ENCODE measurements around the gene FBN1.

The FBN1 gene

DNA sequence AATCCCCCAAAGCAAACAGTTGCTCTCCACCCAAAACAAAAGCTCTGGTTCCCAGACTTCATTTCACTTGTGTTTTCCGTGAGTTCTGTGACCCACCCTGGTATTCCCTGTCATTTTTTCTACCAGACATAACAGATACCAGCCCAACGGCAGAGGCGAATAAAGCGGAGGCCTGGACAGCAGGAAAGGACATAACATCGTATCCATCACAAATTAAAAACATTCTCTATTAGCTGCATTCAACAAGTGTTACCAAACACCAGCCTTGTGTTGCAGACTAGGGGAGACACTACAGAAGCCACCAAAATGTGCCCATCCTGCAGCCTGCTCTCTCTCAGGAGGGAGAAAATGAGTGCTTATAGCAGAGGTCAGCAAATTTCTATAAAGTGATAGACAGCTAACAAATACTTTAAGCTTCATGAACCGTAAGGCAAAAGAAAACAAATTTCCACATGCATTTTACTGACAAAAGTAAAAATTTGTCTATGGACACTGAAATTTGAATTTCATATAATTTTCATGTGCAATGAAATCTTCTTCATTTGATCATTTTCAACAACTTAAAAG lies 7.1 kb upstream of the FBN1 start:
- DNase-seq (ENCODE audit: low read depth): no peak

DNA sequence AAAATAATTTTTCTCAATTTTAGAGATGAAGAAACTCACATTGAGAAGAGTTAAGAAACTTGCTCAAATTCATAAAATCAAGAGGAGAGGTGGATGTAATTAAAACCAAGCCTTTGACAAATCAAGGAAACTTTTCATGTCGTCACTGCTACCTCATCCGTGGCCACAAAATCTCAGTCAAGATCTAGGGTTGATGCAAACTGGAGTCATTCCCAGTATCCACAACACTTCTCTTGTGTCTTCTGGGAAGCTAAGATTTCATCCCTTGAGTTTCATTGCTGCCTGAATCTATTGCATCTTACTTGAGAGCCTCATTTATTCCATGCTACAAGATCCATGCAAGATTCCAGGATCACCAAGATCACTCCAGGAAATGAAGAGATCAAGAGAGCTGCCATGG lies 5.4 kb upstream of the FBN1 start:
- DNase-seq (ENCODE audit: low read depth): no peak

DNA sequence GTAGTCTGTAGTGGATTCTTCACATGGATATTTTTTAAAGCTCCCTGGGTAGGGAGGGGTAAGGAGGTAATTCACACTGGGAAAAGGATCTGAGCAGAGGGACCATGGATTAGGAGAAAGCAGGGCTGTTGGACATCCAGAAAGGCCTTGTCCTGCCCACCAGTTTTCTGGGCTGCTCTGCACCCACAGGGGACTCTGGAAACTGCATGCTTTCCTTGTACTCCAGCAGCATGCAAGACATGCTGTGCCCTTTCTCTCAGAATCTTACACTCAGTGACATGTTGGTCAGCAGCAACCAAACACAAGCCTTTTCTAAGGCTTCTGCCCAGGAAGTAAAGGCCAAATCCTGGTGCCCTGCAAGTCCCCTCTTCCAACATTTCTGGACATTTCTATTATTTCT lies 2.5 kb upstream of the FBN1 start:
- no peak for DNase-seq (ENCODE audit: low read depth)

GRCh38 chr15:48646331-48646730 lies 822 bp upstream of the FBN1 start:
- DNase-seq (ENCODE audit: low read depth): no peak

- no peak for DNase-seq (ENCODE audit: low read depth)
These were observed 517 bp downstream of the FBN1 start for GRCh38 chr15:48644827-48645557.

DNA sequence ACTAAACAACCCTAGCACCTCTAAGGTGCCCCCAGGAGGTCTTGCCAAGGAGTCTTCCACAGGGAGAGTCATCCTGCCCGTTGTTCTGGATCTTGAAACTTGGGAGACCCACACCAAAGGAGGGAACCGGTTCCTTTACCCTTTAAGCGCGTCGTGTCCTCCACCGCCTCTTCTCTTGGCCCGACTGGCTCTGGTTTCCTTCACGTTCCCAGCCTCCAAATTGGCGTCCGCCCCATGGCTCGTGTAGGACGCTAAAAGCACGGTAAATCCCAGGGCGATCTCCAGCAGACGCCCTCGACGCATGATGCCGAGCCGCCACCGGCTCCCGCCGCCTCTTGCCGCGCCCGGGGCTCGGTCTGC lies 1.1 kb downstream of the FBN1 start:
- no peak for DNase-seq (ENCODE audit: low read depth)

DNA sequence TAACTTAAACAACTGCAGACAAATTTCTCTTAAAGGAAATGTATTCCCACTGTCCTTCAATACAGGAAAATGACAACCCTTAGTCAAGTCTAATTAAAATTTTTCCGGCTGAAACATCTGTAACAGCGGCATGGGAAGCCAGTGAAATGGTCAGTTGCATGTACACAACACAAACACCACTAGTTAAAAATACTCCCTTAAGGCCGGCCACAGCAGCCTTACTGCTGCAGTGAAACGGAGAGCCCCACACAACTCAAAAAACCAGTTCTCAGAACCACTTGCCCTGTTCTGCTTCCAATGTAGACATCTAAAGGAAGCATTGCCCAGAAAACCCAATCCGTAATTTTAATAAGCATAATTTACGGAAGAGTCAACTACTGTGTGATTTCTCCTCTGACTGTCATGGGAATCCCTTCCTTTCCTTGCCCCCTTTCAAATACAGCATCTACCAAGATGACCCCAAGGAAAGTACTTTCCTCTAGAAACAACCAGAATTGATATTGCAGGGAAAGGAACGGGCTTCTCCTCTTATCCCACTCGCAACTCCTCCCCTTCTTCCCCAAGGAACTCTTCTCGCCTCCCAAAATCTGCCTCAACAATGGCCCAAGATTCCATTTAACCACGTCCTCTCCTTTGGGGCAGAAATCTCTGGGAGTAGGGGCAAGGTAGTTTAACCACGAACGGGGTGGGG lies 1.6 kb downstream of the FBN1 start:
- DNase-seq (ENCODE audit: low read depth): no peak

DNA sequence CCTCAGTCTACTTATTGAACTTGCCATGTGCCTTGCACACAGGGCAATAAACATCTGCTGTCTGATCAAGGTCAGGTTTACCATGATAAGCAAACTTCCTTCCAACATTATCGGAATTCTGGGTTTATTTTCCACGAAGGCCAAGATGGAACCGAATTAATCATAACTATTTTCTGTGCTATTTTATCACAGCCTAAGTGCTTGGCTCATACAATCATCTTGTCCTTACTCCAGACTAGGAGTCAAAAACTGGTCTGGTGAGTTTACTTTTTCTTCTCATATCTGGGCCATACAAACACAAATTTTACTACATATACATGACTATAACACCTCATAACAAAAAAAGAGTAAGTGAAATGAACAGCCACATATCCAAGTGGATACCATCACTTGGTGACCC lies 2.3 kb downstream of the FBN1 start:
- no peak for DNase-seq (ENCODE audit: low read depth)

DNA sequence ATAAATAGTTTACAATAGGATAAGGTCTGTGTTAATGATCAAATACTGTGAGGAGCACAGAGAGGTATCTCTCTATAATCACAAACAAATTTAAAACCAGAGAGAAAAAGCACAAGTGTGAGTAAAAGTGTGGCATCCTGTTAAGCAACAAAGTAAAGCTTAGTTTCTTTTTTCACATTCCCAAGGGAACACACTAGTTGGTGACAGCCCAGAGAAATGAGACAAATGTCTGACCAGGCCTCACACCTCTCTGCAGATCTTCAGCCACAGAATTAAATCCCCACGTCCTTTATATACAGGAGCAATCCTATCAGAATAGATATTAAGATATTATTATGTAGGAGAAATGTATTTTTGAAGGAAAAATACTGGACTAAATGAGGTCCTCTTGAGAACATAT lies 2.7 kb downstream of the FBN1 start:
- DNase-seq (ENCODE audit: low read depth): no peak

DNA sequence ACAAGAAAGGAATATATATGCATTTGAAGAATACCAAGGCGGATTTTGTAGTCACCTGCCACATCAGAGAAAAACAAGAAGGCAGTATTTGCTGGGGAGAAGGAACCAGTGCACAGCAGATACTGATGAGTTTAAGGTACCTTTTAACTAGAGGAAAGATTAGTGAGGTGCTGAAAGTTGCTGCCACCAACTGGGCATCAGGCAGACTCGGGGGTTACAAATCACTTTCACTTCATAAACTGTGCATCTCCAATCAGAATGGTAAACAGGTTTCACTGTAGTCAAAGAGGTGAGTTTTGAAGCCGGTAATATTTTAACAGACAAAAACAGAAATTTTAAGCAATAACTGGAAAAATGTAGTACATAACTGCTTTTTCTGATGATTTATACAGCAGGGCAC lies 4.1 kb downstream of the FBN1 start:
- DNase-seq (ENCODE audit: low read depth): no peak

GRCh38 chr15:48638963-48639362 lies 6.5 kb downstream of the FBN1 start:
- no peak for DNase-seq (ENCODE audit: low read depth)

- no peak for DNase-seq (ENCODE audit: low read depth)
These were observed 7.9 kb downstream of the FBN1 start for GRCh38 chr15:48637639-48638038.

GRCh38 chr15:48636511-48636910 lies 9.0 kb downstream of the FBN1 start:
- DNase-seq (ENCODE audit: low read depth): no peak

DNA sequence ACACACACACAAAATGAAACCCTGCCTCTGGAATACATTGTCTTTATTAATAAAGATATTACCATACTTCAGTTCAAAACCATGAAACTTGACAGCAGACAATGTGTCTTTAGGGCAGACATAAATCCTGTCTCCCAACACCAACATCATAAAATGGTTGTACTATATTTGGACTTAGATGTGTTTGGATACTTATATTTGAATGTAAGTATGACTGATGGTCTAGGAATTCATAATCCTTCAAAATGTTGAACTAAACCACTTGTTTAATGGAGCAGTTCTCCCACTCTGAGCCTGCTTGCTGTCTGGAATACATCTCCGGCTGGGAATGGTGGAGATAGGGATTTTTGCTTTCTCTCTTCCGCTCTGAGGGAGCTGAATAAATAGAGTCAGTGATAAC lies 10.6 kb downstream of the FBN1 start:
- DNase-seq (ENCODE audit: low read depth): no peak

DNA sequence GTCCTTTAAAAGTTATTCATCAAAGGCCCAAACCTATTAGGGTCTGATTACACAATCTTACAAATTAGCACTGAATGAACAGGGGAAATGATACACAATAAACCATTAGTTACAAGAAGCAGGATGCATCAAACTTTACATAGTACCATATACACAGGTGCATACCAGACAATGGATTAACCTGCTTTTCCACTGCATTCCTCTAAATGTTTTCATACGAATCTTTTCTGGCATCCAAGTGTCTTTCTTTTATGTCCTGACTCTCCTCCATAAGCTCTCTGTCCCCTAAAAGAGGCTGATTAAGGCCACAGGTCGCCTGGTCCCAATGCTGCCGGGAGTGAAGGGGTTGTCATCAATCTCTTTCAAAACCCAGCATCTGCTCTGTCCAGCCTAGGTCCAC lies 11.4 kb downstream of the FBN1 start:
- no peak for DNase-seq (ENCODE audit: low read depth)

- DNase-seq (ENCODE audit: low read depth): no peak
These were observed 12.9 kb downstream of the FBN1 start for GRCh38 chr15:48632651-48633050.

DNA sequence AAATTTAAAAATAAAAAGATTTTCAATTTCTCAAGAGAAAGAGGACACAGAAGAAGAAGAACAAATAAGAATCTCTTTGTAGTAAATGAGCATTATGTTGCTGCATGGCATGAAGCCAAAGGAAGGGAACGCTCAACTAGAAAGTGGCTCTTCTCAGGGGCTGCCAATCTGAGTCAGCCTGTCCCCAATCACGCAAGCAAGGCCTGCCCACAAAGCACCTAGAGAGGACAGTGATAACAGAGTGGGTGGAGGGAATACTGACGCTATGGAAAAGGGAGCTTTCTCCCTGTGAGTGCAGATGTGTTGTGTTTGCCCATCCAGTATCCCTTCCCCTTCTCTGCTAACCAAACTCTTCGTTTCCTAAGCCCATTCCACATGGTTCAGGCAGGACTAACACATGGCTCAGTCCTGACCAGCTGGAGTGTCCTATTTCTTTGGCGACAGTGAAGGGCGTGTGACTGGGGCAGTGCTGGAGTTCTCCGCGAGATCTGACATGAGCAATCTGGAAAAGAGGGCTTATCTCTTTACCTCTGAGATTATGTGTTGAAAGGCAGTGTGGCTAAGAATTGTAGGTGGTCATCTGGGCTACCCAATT lies 14.2 kb downstream of the FBN1 start:
- no peak for DNase-seq (ENCODE audit: low read depth)

DNA sequence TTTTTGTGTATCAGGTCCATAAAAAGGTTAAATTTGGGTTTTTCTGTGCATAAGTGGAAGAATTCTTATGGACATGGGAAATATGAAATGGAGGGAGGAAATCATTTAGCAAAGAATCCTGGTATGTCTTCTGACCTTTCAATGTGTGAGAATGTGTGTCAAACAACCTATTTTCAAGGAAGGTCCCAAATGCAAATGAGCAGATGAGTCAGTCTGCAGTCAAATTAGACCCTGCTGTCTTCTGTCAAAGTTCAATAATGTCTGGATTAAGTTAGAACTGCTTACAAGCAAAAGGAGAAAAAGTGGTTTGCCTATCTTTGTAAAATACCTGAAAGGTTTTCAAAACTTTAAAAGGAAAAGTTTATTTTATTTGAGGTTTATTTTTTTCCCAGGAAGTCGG lies 15.3 kb downstream of the FBN1 start:
- no peak for DNase-seq (ENCODE audit: low read depth)

GRCh38 chr15:48628832-48629231 lies 16.7 kb downstream of the FBN1 start:
- no peak for DNase-seq (ENCODE audit: low read depth)

- DNase-seq (ENCODE audit: low read depth): no peak
These were observed 18.1 kb downstream of the FBN1 start for GRCh38 chr15:48627260-48627940.

GRCh38 chr15:48625126-48625525 lies 20.4 kb downstream of the FBN1 start:
- DNase-seq (ENCODE audit: low read depth): no peak

GRCh38 chr15:48624700-48625099 lies 20.8 kb downstream of the FBN1 start:
- no peak for DNase-seq (ENCODE audit: low read depth)

DNA sequence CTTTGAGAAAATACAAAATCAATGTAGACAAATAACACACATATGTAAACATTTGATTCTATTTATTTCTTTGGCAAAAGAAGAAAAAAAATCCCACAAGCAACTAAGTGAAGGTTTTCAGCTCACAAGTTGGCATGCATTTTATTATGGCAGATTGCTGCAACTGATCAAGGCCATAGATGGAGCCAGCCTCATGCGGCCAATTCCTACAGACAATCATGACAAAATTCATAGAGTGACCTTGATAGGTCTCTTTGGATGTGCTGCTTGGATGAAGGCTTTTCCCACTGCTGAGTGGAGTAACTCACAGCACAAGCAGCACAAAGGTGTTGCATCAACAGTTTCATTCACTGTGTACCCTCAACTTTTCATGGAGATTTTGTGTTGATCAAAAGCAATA lies 22.1 kb downstream of the FBN1 start:
- DNase-seq (ENCODE audit: low read depth): no peak
